ENCODE measurements around the gene SUMF2.
"Not testable (repeated sequence)": the region's sequence is repeated elsewhere in the genome, so short reads cannot be mapped to it uniquely, and the experiment has no call there.

The SUMF2 gene

DNA sequence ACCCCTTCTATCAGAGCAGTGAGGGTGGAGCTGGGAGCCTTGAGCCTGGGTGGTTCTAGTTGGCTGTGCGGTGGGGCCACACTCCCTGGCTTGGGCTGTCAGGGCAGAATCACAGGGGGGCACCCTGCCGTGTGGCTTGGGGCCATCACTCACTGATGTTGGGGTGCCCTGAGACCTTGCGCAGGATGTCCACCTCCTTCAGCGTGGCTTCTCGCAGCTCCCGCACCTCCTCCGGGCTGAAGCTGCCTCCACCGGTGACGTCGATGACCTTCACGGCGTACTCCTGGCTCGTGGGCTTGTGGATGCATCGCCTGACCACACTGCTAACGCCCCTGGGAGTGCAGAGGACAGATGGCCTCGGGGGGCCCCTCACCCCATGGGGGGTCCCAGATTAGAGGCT is 23.4 kb downstream of the SUMF2 start:
- TF ChIP-seq ZFX (IDR thresholded peaks at IDR 0.05; ENCODE audit: borderline replicate concordance) (no peak), CTCF (IDR thresholded peaks at IDR 0.05) (no peak)
- no peak overlapping the region for H3K27ac ChIP-seq

- H3K27ac ChIP-seq, result no peak overlapping the region
Observed at GRCh38 chr7:56091591-56091990, 27.5 kb downstream of the SUMF2 start.

GRCh38 chr7:56092388-56092787 is 28.3 kb downstream of the SUMF2 start:
- H3K27ac ChIP-seq, result peak overlapping the region; percentile 64

More at GRCh38 chr7:56091591-56091990, 27.5 kb downstream of the SUMF2 start:
- TF ChIP-seq ZFX (IDR thresholded peaks at IDR 0.05; ENCODE audit: borderline replicate concordance) (no peak), CTCF (IDR thresholded peaks at IDR 0.05) (no peak)

- TF ChIP-seq CTCF (IDR thresholded peaks at IDR 0.05) (peak; percentile 84), ZFX (IDR thresholded peaks at IDR 0.05; ENCODE audit: borderline replicate concordance) (no peak)
- H3K27ac ChIP-seq, result peak within 1 kb of the TSS; percentile 64
Observed at GRCh38 chr7:56092789-56093531, 28.9 kb downstream of the SUMF2 start, which contains the start of gene PHKG1. PHKG1 (minus strand) TSS chr7:56092952; CDS start chr7:56088941, 4,011 bp downstream.

DNA sequence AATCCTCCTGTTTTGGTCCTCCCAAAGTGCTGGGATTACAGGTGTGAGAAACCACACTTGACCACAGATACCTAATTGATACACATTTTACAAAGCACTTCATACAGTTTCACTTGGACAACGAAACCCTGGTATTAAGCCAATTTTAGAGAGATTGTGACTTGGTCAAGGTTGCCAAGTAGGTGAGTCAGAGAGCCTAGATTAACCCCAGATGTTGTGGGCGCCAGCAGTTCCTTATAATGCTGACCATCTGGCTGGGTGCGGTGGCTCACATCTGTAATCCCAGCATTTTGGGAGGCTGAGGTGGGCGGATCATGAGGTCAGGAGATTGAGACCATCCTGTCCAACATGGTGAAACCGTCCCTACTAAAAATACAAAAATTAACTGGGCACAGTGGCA is 33.6 kb downstream of the SUMF2 start:
- TF ChIP-seq CTCF (IDR thresholded peaks at IDR 0.05) (no peak), ZFX (IDR thresholded peaks at IDR 0.05; ENCODE audit: borderline replicate concordance) (no peak)
- H3K27ac ChIP-seq, result no peak overlapping the region

DNA sequence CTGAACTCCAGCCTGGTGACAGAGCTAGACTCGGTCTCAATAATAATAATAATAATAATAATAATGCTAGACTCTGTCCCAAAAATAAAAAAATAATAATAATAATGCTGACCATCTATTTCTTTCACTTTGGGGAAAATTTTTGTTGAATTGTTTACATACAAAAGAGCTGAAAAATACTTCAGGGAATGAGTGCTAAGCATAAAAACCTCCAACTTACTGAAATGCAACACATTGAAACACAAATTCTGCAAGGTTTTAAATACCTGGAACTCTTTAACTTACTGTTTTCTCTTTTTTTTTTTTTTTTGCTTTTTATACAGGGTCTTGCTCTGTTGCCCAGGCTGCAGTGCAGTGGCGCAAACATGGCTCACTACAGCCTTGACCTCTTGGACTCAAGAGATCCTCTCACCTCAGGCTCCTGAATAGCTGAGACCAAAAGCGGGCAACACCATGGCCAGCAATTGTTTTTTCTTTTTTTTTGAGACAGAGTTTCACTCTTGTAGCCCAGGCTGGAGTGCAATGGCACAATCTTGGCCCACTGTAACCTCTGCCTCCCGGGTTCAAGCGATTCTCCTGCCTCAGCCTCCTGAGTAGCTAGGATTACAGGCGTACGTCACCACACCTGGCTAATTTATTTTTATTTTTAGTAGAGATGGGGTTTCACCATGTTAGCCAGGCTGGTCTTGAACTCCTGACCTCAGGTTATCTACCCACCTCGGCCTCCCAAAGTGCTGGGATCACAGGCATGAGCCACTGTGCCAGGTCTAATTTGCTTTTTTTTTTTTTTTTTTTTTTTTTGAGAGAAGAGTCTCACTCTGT is 34.3 kb downstream of the SUMF2 start:
- H3K27ac ChIP-seq, result not testable (repeated sequence)

GRCh38 chr7:56099653-56100052 is 35.6 kb downstream of the SUMF2 start:
- TF ChIP-seq ZFX (IDR thresholded peaks at IDR 0.05; ENCODE audit: borderline replicate concordance) (no peak), CTCF (IDR thresholded peaks at IDR 0.05) (no peak)
- H3K27ac ChIP-seq, result no peak overlapping the region

DNA sequence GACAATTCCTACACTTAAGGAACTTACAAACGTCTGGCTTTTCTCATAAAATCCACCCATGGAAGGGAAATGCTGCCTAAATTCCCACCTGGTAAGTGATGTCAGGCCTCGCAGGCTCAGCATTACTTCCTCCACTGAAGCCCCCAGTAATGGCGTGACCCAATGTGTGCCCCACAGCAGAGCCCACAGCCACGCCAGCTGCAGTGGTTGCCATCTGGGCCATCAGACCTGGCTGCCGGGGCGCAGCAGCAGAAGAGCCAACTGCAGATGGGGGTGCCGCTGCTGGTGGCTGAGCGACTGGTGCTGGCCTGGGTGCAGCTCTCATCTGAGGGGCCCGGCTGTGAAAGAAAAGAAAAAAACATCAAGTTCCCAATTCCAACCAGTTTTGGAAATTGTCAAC is 40.1 kb downstream of the SUMF2 start:
- not testable (repeated sequence) for H3K27ac ChIP-seq
